Measurements from ENCODE around the gene NRG4.
"Not testable (repeated sequence)": the region's sequence is repeated elsewhere in the genome, so short reads cannot be mapped to it uniquely, and the experiment has no call there.

The NRG4 gene

DNA sequence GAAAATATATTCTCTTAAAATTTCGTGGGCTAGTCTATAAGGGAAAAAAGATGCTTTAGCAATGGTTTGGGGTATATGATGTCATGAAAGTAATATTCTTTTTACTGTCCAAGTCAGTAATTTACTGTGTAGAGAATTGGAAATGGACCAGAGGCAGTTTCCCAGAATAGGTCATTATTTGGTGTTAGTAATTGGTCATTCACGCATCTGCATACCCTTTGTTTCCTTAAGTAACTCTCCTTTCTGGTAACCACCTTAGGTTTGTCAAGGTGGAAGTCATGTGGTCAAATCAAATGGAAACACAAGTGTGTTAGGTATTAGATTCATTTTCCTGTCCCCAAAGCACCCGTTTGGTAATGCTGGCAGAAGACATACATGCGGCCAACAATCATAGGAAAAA is 84.6 kb downstream of the NRG4 start:
- no peak for DNase-seq (ENCODE audit: low read depth in 2 of 2)

GRCh38 chr15:75926931-75927330 is 85.3 kb downstream of the NRG4 start:
- DNase-seq (ENCODE audit: low read depth in 2 of 2), result no peak

DNA sequence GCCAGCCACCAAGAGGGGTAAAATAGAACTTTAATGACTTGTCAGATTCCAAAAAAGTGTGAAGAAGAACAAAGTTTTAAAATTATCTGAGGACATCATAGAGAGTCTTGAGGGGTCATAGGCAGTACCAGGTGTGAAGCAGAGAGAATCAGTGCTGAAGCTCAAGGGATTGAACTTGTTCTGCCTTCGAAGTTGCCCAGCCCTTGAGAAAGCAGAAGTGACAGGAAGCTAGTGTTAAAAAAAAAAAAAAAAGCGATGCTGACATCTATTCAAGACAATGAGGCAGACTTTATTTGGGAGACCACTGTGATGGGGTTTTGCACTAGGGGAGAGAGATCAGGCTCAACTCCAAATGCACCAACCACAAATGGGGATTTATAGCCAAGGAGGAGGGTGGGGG is 86.8 kb downstream of the NRG4 start:
- DNase-seq (ENCODE audit: low read depth in 2 of 2), result no peak

DNA sequence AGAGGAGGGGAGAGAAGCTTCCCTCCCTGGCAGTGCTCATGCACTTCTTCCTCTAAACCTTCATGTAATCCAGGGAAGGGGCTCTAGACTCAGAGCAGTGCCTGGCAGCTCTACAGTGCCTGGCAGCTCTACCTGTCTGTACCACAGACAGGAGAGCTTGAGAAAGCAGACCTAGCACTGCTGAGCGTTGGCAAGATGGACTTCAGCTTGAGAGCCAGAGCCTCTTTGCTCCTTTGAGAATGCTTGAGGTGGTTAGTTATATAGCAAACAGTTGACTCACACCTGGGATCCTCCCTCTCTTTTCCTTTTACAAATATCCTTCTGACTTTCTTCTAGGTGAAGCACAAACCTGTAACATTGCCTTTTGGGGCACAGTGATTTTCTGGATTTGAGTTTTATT is 87.6 kb downstream of the NRG4 start:
- DNase-seq (ENCODE audit: low read depth in 2 of 2), result no peak

- DNase-seq (ENCODE audit: low read depth in 2 of 2), result no peak
These were observed 88.5 kb downstream of the NRG4 start for GRCh38 chr15:75923756-75924155.

- no peak for DNase-seq (ENCODE audit: low read depth in 2 of 2)
These were observed 90.2 kb downstream of the NRG4 start for GRCh38 chr15:75921732-75922703.

DNA sequence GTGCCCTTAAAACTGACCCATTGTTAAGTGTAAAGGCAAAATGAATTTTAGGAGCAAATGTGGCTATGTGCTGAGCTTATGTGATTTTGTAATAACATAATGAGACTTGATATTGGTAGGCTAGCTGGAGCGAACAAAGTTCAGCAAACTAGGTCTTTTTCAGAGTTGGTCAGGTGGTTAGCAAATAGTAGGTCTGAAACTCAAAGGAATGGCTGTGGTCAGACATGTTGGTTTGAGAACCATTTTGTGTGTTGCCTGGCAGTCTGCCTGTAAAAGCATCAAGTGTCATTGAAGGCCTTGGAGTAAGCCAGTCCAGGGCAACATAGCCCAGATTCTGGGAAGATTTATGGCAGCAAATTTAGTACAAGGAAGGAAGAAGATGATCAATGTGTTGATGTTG is 92.1 kb downstream of the NRG4 start:
- DNase-seq (ENCODE audit: low read depth in 2 of 2), result no peak

- no peak for DNase-seq (ENCODE audit: low read depth in 2 of 2)
These were observed 94.1 kb downstream of the NRG4 start for GRCh38 chr15:75918135-75918534.

- no peak for DNase-seq (ENCODE audit: low read depth in 2 of 2)
These were observed 95.2 kb downstream of the NRG4 start for GRCh38 chr15:75916978-75917377.

DNA sequence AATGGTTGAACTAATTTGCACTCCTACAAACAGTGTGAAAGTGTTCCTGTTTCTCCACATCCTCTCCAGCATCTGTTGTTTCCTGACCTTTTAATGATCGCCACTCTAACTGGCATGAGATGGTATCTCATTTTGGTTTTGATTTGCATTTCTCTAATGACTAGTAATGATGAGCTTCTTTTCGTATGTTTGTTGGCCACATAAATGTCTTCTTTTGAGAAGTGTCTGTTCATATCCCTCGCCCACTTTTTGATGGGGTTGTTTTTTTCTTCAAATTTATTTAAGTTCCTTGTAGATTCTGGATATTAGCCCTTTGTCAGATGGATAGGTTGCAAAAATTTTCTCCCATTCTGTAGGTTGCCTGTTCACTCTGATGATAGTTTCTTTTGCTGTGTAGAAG is 101.9 kb downstream of the NRG4 start:
- DNase-seq (ENCODE audit: low read depth in 2 of 2), result not testable (repeated sequence)

DNA sequence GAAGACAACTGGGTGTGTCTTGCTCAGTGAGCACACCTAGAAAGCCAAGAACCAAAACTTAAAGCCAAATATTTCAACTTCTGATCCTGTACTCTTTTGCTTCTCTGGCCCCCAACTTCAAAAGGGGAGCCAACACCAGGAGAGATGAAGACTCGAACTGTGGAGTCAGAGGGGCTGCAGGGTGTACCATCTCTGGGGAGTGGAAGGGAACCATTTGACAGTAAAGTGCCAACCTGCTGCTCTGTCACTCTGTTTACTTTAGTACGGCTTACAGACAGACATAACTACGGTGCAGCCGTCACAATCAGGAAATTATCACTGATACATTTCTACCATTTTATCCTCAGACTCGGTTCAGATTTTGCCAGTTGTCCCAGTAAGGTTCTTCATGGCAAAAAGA is 107.0 kb downstream of the NRG4 start:
- no peak for DNase-seq (ENCODE audit: low read depth in 2 of 2)

DNA sequence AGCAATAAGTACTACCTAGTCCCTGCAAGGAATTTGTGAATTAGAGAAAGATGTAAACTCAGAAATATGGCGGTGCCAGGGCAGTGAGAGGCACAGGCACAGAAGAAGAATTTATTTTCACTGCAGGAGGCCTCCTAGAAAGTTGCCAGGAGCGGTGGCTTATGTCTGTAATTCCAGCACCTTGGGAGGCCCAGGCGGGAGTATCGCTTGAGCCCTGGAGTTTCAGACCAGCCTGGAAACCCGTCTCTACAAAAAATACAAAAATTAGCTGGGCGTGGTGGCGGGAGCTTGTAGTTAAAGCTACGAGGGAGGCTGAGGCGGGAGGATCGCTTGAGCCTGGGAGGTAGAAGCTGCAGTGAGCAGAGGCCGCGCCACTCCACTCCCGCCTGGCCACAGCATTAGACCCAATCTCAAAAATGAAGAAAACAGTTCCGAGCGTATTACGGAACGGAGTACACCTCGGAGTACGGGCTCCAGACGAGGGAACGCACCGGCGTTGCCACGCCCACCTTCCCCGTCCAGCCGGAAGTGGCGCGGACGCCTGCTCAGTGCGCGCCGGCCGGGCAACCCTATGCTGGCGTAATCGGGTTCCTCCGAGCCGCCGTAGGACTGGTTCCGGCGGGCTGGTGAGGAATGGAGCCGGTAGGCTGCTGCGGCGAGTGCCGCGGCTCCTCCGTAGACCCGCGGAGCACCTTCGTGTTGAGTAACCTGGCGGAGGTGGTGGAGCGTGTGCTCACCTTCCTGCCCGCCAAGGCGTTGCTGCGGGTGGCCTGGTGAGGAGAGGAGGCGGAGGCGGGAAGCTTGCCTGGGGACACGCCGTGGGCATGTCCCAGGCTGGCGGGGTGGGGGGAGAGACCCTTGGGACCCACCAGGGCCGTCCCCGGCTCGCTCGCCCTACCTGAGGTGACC is 108.6 kb downstream of the NRG4 start, which contains the start of gene FBXO22:
FBXO22 (plus strand) TSS at position 548 of the 909 bp plus-strand sequence; CDS start at position 634, 86 bp downstream.
- peak; percentile 70 to 75 for DNase-seq (ENCODE audit: low read depth in 2 of 2)

GRCh38 chr15:75902129-75902557 is 110.1 kb downstream of the NRG4 start:
- DNase-seq (ENCODE audit: low read depth in 2 of 2), result no peak

GRCh38 chr15:75900577-75900976 is 111.6 kb downstream of the NRG4 start:
- DNase-seq (ENCODE audit: low read depth in 2 of 2), result no peak

- no peak for DNase-seq (ENCODE audit: low read depth in 2 of 2)
These were observed 116.5 kb downstream of the NRG4 start for GRCh38 chr15:75895731-75896130.

GRCh38 chr15:75891895-75892294 is 120.3 kb downstream of the NRG4 start:
- DNase-seq (ENCODE audit: low read depth in 2 of 2), result no peak
